ENCODE data around the gene MYCN. TPM values are rescaled to one million over a fixed set of nuclear protein-coding genes. Genes with fewer than 3 reads are reported as not detected.

The MYCN gene
- total RNA-seq, 2 experiments from 2014 or later, result 0.16 to 0.22 TPM

- H3K4me3 Mint-ChIP-seq, result no peak overlapping the region
- no peaks in the 10 kb centered on the region for H3K27me3 Mint-ChIP-seq
- TF ChIP-seq CTCF (IDR thresholded peaks at IDR 0.05), result no peak
- intact Hi-C loops (cut with micrococcal nuclease), result no loop called here
- H3K4me1 Mint-ChIP-seq (ENCODE audit: low read depth), result peaks cover 3% of the 10 kb centered on the region
- H3K9me3 Mint-ChIP-seq, result no peaks in the 10 kb centered on the region
- DNase-seq (no peak), ATAC-seq (no peak)
- H3K36me3 Mint-ChIP-seq (ENCODE audit: low read depth), result no peaks in the 10 kb centered on the region
- POLR2A ChIA-PET, result no interaction called here
- CTCF ChIA-PET, result no interaction called here
- H3K27ac Mint-ChIP-seq, result no peak overlapping the region
Measured at GRCh38 chr2:15984368-15985255, 44.3 kb downstream of the MYCN start.

GRCh38 chr2:15985531-15985930, 45.2 kb downstream of the MYCN start:
- H3K4me1 Mint-ChIP-seq (ENCODE audit: low read depth), result peaks cover 3% of the 10 kb centered on the region
- H3K27ac Mint-ChIP-seq, result no peak overlapping the region
- intact Hi-C loops (cut with micrococcal nuclease), result no loop called here
- no peak overlapping the region for H3K4me3 Mint-ChIP-seq
- TF ChIP-seq CTCF (IDR thresholded peaks at IDR 0.05), result no peak
- ATAC-seq (no peak), DNase-seq (no peak)
- H3K27me3 Mint-ChIP-seq, result no peaks in the 10 kb centered on the region
- POLR2A ChIA-PET, result no interaction called here
- CTCF ChIA-PET, result no interaction called here
- no peaks in the 10 kb centered on the region for H3K36me3 Mint-ChIP-seq (ENCODE audit: low read depth)
- H3K9me3 Mint-ChIP-seq, result no peaks in the 10 kb centered on the region

- no peak overlapping the region for H3K27ac Mint-ChIP-seq
- no peak for TF ChIP-seq CTCF (IDR thresholded peaks at IDR 0.05)
Measured at GRCh38 chr2:15986068-15986560, 45.8 kb downstream of the MYCN start.

GRCh38 chr2:15986644-15987043, 46.3 kb downstream of the MYCN start:
- ChIA-PET POLR2A (no interaction called here), CTCF (no interaction called here)
- DNase-seq (no peak), ATAC-seq (no peak)
- Mint-ChIP-seq H3K27ac (no peak overlapping the region), H3K36me3 (ENCODE audit: low read depth) (no peaks in the 10 kb centered on the region), H3K4me3 (no peak overlapping the region), H3K9me3 (no peaks in the 10 kb centered on the region), H3K4me1 (ENCODE audit: low read depth) (peaks cover 3% of the 10 kb centered on the region), H3K27me3 (no peaks in the 10 kb centered on the region)
- TF ChIP-seq CTCF (IDR thresholded peaks at IDR 0.05), result no peak
- intact Hi-C loops (cut with micrococcal nuclease), result no loop called here

More at GRCh38 chr2:15986068-15986560, 45.8 kb downstream of the MYCN start:
- POLR2A ChIA-PET, result no interaction called here
- intact Hi-C loops (cut with micrococcal nuclease), result no loop called here
- Mint-ChIP-seq H3K36me3 (ENCODE audit: low read depth) (no peaks in the 10 kb centered on the region), H3K4me3 (no peak overlapping the region), H3K27me3 (no peaks in the 10 kb centered on the region), H3K4me1 (ENCODE audit: low read depth) (peaks cover 3% of the 10 kb centered on the region), H3K9me3 (no peaks in the 10 kb centered on the region)
- DNase-seq (no peak), ATAC-seq (no peak)
- CTCF ChIA-PET, result no interaction called here

GRCh38 chr2:15988733-15989132, 48.4 kb downstream of the MYCN start:
- TF ChIP-seq CTCF (IDR thresholded peaks at IDR 0.05), result no peak
- CTCF ChIA-PET, result no interaction called here
- no peaks in the 10 kb centered on the region for H3K27me3 Mint-ChIP-seq

More at GRCh38 chr2:15988733-15989132, 48.4 kb downstream of the MYCN start:
- intact Hi-C loops (cut with micrococcal nuclease), result no loop called here
- no peaks in the 10 kb centered on the region for H3K36me3 Mint-ChIP-seq (ENCODE audit: low read depth)
- POLR2A ChIA-PET, result no interaction called here
- H3K27ac Mint-ChIP-seq, result no peak overlapping the region
- no peak overlapping the region for H3K4me3 Mint-ChIP-seq
- no peak for DNase-seq
- ATAC-seq, result no peak
- H3K4me1 Mint-ChIP-seq (ENCODE audit: low read depth), result no peaks in the 10 kb centered on the region
- no peaks in the 10 kb centered on the region for H3K9me3 Mint-ChIP-seq
